ENCODE measurements around the gene STK32B.

STK32B gene

GRCh38 chr4:5184606-5185005 lies 133.3 kb downstream of the STK32B start:
- Histone ChIP-seq H3K4me1 (ENCODE audit: control insufficient read depth, insufficient read depth, low read length) (no peaks in the 10 kb centered on the region), H3K36me3 (ENCODE audit: control insufficient read depth in 2 of 2, insufficient read depth in 2 of 2, low read length in 2 of 2) (no peaks in the 10 kb centered on the region), H3K27me3 (ENCODE audit: control insufficient read depth in 1 of 2, insufficient read depth in 2 of 2, low read length in 2 of 2) (no peaks in the 10 kb centered on the region), H3K27ac (ENCODE audit: low read length) (no peak overlapping the region), H3K9ac (ENCODE audit: low read length in 2 of 2) (no peak overlapping the region), H3K4me3 (ENCODE audit: low read length in 2 of 2) (no peak overlapping the region), H3K9me3 (ENCODE audit: control insufficient read depth in 2 of 2, low read length in 2 of 2) (no peaks in the 10 kb centered on the region)

GRCh38 chr4:5185551-5185950 lies 134.3 kb downstream of the STK32B start:
- H3K36me3 ChIP-seq (ENCODE audit: control insufficient read depth in 2 of 2, insufficient read depth in 2 of 2, low read length in 2 of 2): no peaks in the 10 kb centered on the region
- no peaks in the 10 kb centered on the region for H3K9me3 ChIP-seq (ENCODE audit: control insufficient read depth in 2 of 2, low read length in 2 of 2)
- H3K27me3 ChIP-seq (ENCODE audit: control insufficient read depth in 1 of 2, insufficient read depth in 2 of 2, low read length in 2 of 2): no peaks in the 10 kb centered on the region
- H3K27ac ChIP-seq (ENCODE audit: low read length): no peak overlapping the region
- H3K9ac ChIP-seq (ENCODE audit: low read length in 2 of 2): no peak overlapping the region
- H3K4me3 ChIP-seq (ENCODE audit: low read length in 2 of 2): no peak overlapping the region
- H3K4me1 ChIP-seq (ENCODE audit: control insufficient read depth, insufficient read depth, low read length): no peaks in the 10 kb centered on the region

- H3K4me3 ChIP-seq (ENCODE audit: low read length in 2 of 2): no peak overlapping the region
- no peak overlapping the region for H3K27ac ChIP-seq (ENCODE audit: low read length)
- H3K9ac ChIP-seq (ENCODE audit: low read length in 2 of 2): no peak overlapping the region
Observed at GRCh38 chr4:5186271-5187064, 135.2 kb downstream of the STK32B start.

GRCh38 chr4:5188130-5188529 lies 136.8 kb downstream of the STK32B start:
- Histone ChIP-seq H3K27ac (ENCODE audit: low read length) (no peak overlapping the region), H3K9ac (ENCODE audit: low read length in 2 of 2) (no peak overlapping the region), H3K27me3 (ENCODE audit: control insufficient read depth in 1 of 2, insufficient read depth in 2 of 2, low read length in 2 of 2) (no peaks in the 10 kb centered on the region), H3K9me3 (ENCODE audit: control insufficient read depth in 2 of 2, low read length in 2 of 2) (no peaks in the 10 kb centered on the region), H3K4me3 (ENCODE audit: low read length in 2 of 2) (no peak overlapping the region), H3K36me3 (ENCODE audit: control insufficient read depth in 2 of 2, insufficient read depth in 2 of 2, low read length in 2 of 2) (no peaks in the 10 kb centered on the region), H3K4me1 (ENCODE audit: control insufficient read depth, insufficient read depth, low read length) (no peaks in the 10 kb centered on the region)

More at GRCh38 chr4:5186271-5187064, 135.2 kb downstream of the STK32B start:
- Histone ChIP-seq H3K4me1 (ENCODE audit: control insufficient read depth, insufficient read depth, low read length) (no peaks in the 10 kb centered on the region), H3K9me3 (ENCODE audit: control insufficient read depth in 2 of 2, low read length in 2 of 2) (no peaks in the 10 kb centered on the region), H3K27me3 (ENCODE audit: control insufficient read depth in 1 of 2, insufficient read depth in 2 of 2, low read length in 2 of 2) (no peaks in the 10 kb centered on the region), H3K36me3 (ENCODE audit: control insufficient read depth in 2 of 2, insufficient read depth in 2 of 2, low read length in 2 of 2) (no peaks in the 10 kb centered on the region)

GRCh38 chr4:5191831-5192230 lies 140.6 kb downstream of the STK32B start:
- Histone ChIP-seq H3K9me3 (ENCODE audit: control insufficient read depth in 2 of 2, low read length in 2 of 2) (no peaks in the 10 kb centered on the region), H3K4me3 (ENCODE audit: low read length in 2 of 2) (no peak overlapping the region), H3K27ac (ENCODE audit: low read length) (no peak overlapping the region), H3K4me1 (ENCODE audit: control insufficient read depth, insufficient read depth, low read length) (no peaks in the 10 kb centered on the region), H3K36me3 (ENCODE audit: control insufficient read depth in 2 of 2, insufficient read depth in 2 of 2, low read length in 2 of 2) (no peaks in the 10 kb centered on the region), H3K27me3 (ENCODE audit: control insufficient read depth in 1 of 2, insufficient read depth in 2 of 2, low read length in 2 of 2) (no peaks in the 10 kb centered on the region), H3K9ac (ENCODE audit: low read length in 2 of 2) (no peak overlapping the region)

GRCh38 chr4:5192271-5192670 lies 141.0 kb downstream of the STK32B start:
- Histone ChIP-seq H3K27me3 (ENCODE audit: control insufficient read depth in 1 of 2, insufficient read depth in 2 of 2, low read length in 2 of 2) (no peaks in the 10 kb centered on the region), H3K36me3 (ENCODE audit: control insufficient read depth in 2 of 2, insufficient read depth in 2 of 2, low read length in 2 of 2) (no peaks in the 10 kb centered on the region), H3K9ac (ENCODE audit: low read length in 2 of 2) (no peak overlapping the region), H3K4me1 (ENCODE audit: control insufficient read depth, insufficient read depth, low read length) (no peaks in the 10 kb centered on the region), H3K4me3 (ENCODE audit: low read length in 2 of 2) (no peak overlapping the region), H3K27ac (ENCODE audit: low read length) (no peak overlapping the region), H3K9me3 (ENCODE audit: control insufficient read depth in 2 of 2, low read length in 2 of 2) (no peaks in the 10 kb centered on the region)

GRCh38 chr4:5192678-5193077 lies 141.4 kb downstream of the STK32B start:
- Histone ChIP-seq H3K4me3 (ENCODE audit: low read length in 2 of 2) (no peak overlapping the region), H3K9me3 (ENCODE audit: control insufficient read depth in 2 of 2, low read length in 2 of 2) (no peaks in the 10 kb centered on the region), H3K27me3 (ENCODE audit: control insufficient read depth in 1 of 2, insufficient read depth in 2 of 2, low read length in 2 of 2) (no peaks in the 10 kb centered on the region), H3K36me3 (ENCODE audit: control insufficient read depth in 2 of 2, insufficient read depth in 2 of 2, low read length in 2 of 2) (no peaks in the 10 kb centered on the region), H3K4me1 (ENCODE audit: control insufficient read depth, insufficient read depth, low read length) (no peaks in the 10 kb centered on the region), H3K27ac (ENCODE audit: low read length) (no peak overlapping the region), H3K9ac (ENCODE audit: low read length in 2 of 2) (no peak overlapping the region)

GRCh38 chr4:5198656-5199541 lies 147.6 kb downstream of the STK32B start:
- no peaks in the 10 kb centered on the region for H3K9me3 ChIP-seq (ENCODE audit: control insufficient read depth in 2 of 2, low read length in 2 of 2)
- peaks cover 0 to 2% of the 10 kb centered on the region in 2 donors for H3K27me3 ChIP-seq (ENCODE audit: control insufficient read depth in 1 of 2, insufficient read depth in 2 of 2, low read length in 2 of 2)
- no peak overlapping the region for H3K4me3 ChIP-seq (ENCODE audit: low read length in 2 of 2)
- no peak overlapping the region for H3K9ac ChIP-seq (ENCODE audit: low read length in 2 of 2)
- no peaks in the 10 kb centered on the region for H3K36me3 ChIP-seq (ENCODE audit: control insufficient read depth in 2 of 2, insufficient read depth in 2 of 2, low read length in 2 of 2)
- H3K4me1 ChIP-seq (ENCODE audit: control insufficient read depth, insufficient read depth, low read length): no peaks in the 10 kb centered on the region
- no peak overlapping the region for H3K27ac ChIP-seq (ENCODE audit: low read length)

- Histone ChIP-seq H3K9me3 (ENCODE audit: control insufficient read depth in 2 of 2, low read length in 2 of 2) (no peaks in the 10 kb centered on the region), H3K4me3 (ENCODE audit: low read length in 2 of 2) (no peak overlapping the region), H3K36me3 (ENCODE audit: control insufficient read depth in 2 of 2, insufficient read depth in 2 of 2, low read length in 2 of 2) (no peaks in the 10 kb centered on the region), H3K27me3 (ENCODE audit: control insufficient read depth in 1 of 2, insufficient read depth in 2 of 2, low read length in 2 of 2) (peaks cover 0 to 2% of the 10 kb centered on the region in 2 donors), H3K4me1 (ENCODE audit: control insufficient read depth, insufficient read depth, low read length) (no peaks in the 10 kb centered on the region), H3K27ac (ENCODE audit: low read length) (no peak overlapping the region), H3K9ac (ENCODE audit: low read length in 2 of 2) (no peak overlapping the region)
Observed at GRCh38 chr4:5199912-5200311, 148.6 kb downstream of the STK32B start.

GRCh38 chr4:5200513-5200912 lies 149.2 kb downstream of the STK32B start:
- Histone ChIP-seq H3K9me3 (ENCODE audit: control insufficient read depth in 2 of 2, low read length in 2 of 2) (no peaks in the 10 kb centered on the region), H3K9ac (ENCODE audit: low read length in 2 of 2) (no peak overlapping the region), H3K4me3 (ENCODE audit: low read length in 2 of 2) (no peak overlapping the region), H3K36me3 (ENCODE audit: control insufficient read depth in 2 of 2, insufficient read depth in 2 of 2, low read length in 2 of 2) (no peaks in the 10 kb centered on the region), H3K4me1 (ENCODE audit: control insufficient read depth, insufficient read depth, low read length) (no peaks in the 10 kb centered on the region), H3K27ac (ENCODE audit: low read length) (no peak overlapping the region), H3K27me3 (ENCODE audit: control insufficient read depth in 1 of 2, insufficient read depth in 2 of 2, low read length in 2 of 2) (peaks cover 0 to 2% of the 10 kb centered on the region in 2 donors)

Data from stomach smooth muscle (tissue), 2 donors.